Adrenal gland (tissue), 12 donors: ENCODE measurements around the gene KCNAB2. TPM values are rescaled to one million over a fixed set of nuclear protein-coding genes. Genes with fewer than 3 reads are reported as not detected.

Source experiments
- DNase-seq, 7 donors: peaks; one replicate each; pipeline ENCODE4 v3.0.0-alpha.2; 2019 to 2020
- H3K27ac ChIP-seq, 5 donors: fragments of 200-600 bp; sonication (generic) in 4 of 5; 1 replicate in 3 of 5; 2 replicates in 2 of 5; pipeline versions ENCODE4 v1.5.1 to v1.8.0; 2016 to 2020; ENCODE audit warnings: mild to moderate bottlenecking in 1 of 5
- H3K27me3 ChIP-seq: fragments of 200-600 bp; 2 replicates; pipeline ENCODE4 v1.8.0; 2021
- H3K36me3 ChIP-seq, 2 donors: fragments of 200-600 bp; replicated peaks in 1 of 2; 1 replicate in 1 of 2; 2 replicates in 1 of 2; pipeline versions ENCODE4 v1.5.1 to v1.8.0; 2018 to 2022
- H3K4me1 ChIP-seq, 2 donors: fragments of 200-600 bp; replicated peaks in 1 of 2; 1 replicate in 1 of 2; 2 replicates in 1 of 2; pipeline versions ENCODE4 v1.5.1 to v1.8.0; 2018 to 2021
- H3K4me3 ChIP-seq, 4 donors: fragments of 200-600 bp; sonication (generic) in 3 of 4; one replicate each; pipeline ENCODE4 v1.5.1; 2016 to 2018
- H3K9me3 ChIP-seq, 3 donors: fragments of 200-600 bp; sonication (generic) in 1 of 3; replicated peaks in 1 of 3; 1 replicate in 2 of 3; 2 replicates in 1 of 3; pipeline versions ENCODE4 v1.5.1 to v1.8.0; 2016 to 2021
- POLR2A ChIP-seq, 2 donors: fragments of 450-650 bp; IDR thresholded peaks; one replicate each; pipeline ENCODE4 v1.6.1; 2017; ENCODE audit warnings: antibody characterized with exemption in 2 of 2, mild to moderate bottlenecking in 2 of 2, moderate library complexity in 1 of 2
- WGBS, 4 donors: extraction: QIAGEN DNeasy Blood & Tissue Kit in 2 of 4; methylation state at CpG; one replicate each; pipeline versions ENCODE4 v1.1.5 to v1.1.7; 2013 to 2017; 5-methylcytosine and 5-hydroxymethylcytosine counted together
- intact Hi-C, 2 donors: fragments of 100-400 bp; cut with DNase I; formaldehyde crosslinking; loops; one replicate each; pipeline versions ENCODE4 v1.14.1 to v1.15.0; 2022 to 2023
- polyA plus RNA-seq, 3 donors: library from polyadenylated mRNA; stranded (reverse); fragments of 200-250 nt in 2 of 3; fragments of 350-450 nt in 1 of 3; fragmentation: Illumina TruSeq in 1 of 3; extraction: RNeasy Lipid Tissue Mini Kit (QIAGEN cat#74804) in 1 of 3; gene quantifications; one replicate each; pipeline ENCODE4 v1.2.3, GENCODE V29; 2013 to 2014
- total RNA-seq, 9 donors: library from RNA; depleted of rRNA in 4 of 9; stranded (reverse); fragments of >200 nt in 4 of 9; fragments of 120-200 nt in 1 of 9; fragmentation: NEBNext Ultra II Directional in 1 of 9; extraction: Animal tissue kit (Norgen Biotek cat#: 25700) in 1 of 9; gene quantifications; one replicate each; pipeline versions ENCODE4 v1.1.0 to v1.2.4, GENCODE V29; 2013 to 2023
- TF ChIP-seq, protein P1 (sequence below), 6 experiments: fragments of 450-650 bp in 4 of 6; fragments of 200-600 bp in 2 of 6; sonication (generic) in 1 of 6; IDR thresholded peaks; 1 replicate in 5 of 6; 2 replicates in 1 of 6; pipeline versions ENCODE4 v1.5.1 to v1.8.0; 2016 to 2021; ENCODE audit warnings: antibody characterized with exemption in 6 of 6, mild to moderate bottlenecking in 2 of 6, moderate library complexity in 1 of 6
- donor health status: healthy with polysubstance abuse.
- donor health status: Bipolar disorder and iron deficiency.
- donor health status: DM: yes; HTN: yes; CAD: no.
- donor health status: DM: no; HTN: no; CAD: no.
- donor health status: DM: no; HTN: no; CAD: no.
- donor health status: DM: yes; HTN: yes; CAD: no.

Gene KCNAB2
- total and polyA plus RNA-seq, 12 donors: 2.2 to 48.0 (median 16.8) TPM

GRCh38 chr1:6097117-6097595, 51.5 kb downstream of the KCNAB2 start:
- TF ChIP-seq POLR2A (IDR thresholded peaks at IDR 0.05): no peak
- TF ChIP-seq, protein P1, sequence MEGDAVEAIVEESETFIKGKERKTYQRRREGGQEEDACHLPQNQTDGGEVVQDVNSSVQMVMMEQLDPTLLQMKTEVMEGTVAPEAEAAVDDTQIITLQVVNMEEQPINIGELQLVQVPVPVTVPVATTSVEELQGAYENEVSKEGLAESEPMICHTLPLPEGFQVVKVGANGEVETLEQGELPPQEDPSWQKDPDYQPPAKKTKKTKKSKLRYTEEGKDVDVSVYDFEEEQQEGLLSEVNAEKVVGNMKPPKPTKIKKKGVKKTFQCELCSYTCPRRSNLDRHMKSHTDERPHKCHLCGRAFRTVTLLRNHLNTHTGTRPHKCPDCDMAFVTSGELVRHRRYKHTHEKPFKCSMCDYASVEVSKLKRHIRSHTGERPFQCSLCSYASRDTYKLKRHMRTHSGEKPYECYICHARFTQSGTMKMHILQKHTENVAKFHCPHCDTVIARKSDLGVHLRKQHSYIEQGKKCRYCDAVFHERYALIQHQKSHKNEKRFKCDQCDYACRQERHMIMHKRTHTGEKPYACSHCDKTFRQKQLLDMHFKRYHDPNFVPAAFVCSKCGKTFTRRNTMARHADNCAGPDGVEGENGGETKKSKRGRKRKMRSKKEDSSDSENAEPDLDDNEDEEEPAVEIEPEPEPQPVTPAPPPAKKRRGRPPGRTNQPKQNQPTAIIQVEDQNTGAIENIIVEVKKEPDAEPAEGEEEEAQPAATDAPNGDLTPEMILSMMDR (IDR thresholded peaks at IDR 0.05): no peak
- intact Hi-C loops: loop anchor here in 1 of 2 donors (10.0 kb wide), 1 partner anchor 62 kb away; no protein-coding TSS in a partner anchor
- Histone ChIP-seq H3K27ac (no peak overlapping the region), H3K27me3 (peaks cover 3% of the 10 kb centered on the region), H3K9me3 (no peaks in the 10 kb centered on the region), H3K4me1 (no peaks in the 10 kb centered on the region), H3K4me3 (no peak overlapping the region), H3K36me3 (no peaks in the 10 kb centered on the region)
- no peak for DNase-seq
- 92 to 97% (median 94%) methylated on average over 5 to 15 of the region's 15 CpGs for WGBS, 4 donors

DNA sequence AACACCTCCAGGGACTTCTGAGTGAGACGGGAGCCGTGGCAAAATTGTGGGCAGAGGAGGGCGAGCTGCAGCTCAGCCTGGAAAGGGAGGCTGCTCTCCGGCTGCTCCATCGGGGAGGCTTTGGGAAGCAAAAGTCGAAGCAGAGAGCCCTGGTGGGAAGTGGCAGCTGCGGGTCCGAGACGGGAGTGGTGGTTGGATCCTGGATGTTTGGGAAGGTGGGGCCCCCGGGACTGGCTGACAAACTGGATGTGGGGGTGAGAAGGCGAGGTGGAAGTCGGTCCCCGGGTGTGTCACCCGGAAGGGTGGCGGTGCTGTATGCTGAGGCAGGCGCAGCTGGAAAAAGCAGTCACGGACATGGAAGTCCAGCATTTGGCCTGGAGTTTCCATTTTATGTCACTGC, 52.1 kb downstream of the KCNAB2 start:
- H3K27me3 ChIP-seq: peaks cover 3% of the 10 kb centered on the region
- intact Hi-C loops: loop anchor here in 1 of 2 donors (10.0 kb wide), 1 partner anchor 63 kb away; no protein-coding TSS in a partner anchor
- H3K36me3 ChIP-seq: no peaks in the 10 kb centered on the region
- TF ChIP-seq, protein P1 (IDR thresholded peaks at IDR 0.05): no peak
- no peak for TF ChIP-seq POLR2A (IDR thresholded peaks at IDR 0.05)
- no peak overlapping the region for H3K4me3 ChIP-seq
- WGBS, 4 donors: 87 to 93% (median 90%) methylated on average over 17 of the region's 17 CpGs
- H3K9me3 ChIP-seq: no peaks in the 10 kb centered on the region
- no peak overlapping the region for H3K27ac ChIP-seq
- DNase-seq: no peak
- no peaks in the 10 kb centered on the region for H3K4me1 ChIP-seq

GRCh38 chr1:6098303-6099215, 52.9 kb downstream of the KCNAB2 start:
- WGBS, 4 donors: 79 to 92% (median 86%) methylated on average over 19 to 24 of the region's 24 CpGs
- no peaks in the 10 kb centered on the region for H3K36me3 ChIP-seq
- intact Hi-C loops: loop anchor here in 1 of 2 donors (10.0 kb wide), 1 partner anchor 64 kb away; no protein-coding TSS in a partner anchor
- DNase-seq: no peak
- H3K9me3 ChIP-seq: no peaks in the 10 kb centered on the region
- H3K4me3 ChIP-seq: no peak overlapping the region
- no peak for TF ChIP-seq POLR2A (IDR thresholded peaks at IDR 0.05)
- TF ChIP-seq, protein P1 (IDR thresholded peaks at IDR 0.05): no peak
- H3K4me1 ChIP-seq: no peaks in the 10 kb centered on the region
- H3K27ac ChIP-seq: no peak overlapping the region
- peaks cover 3% of the 10 kb centered on the region for H3K27me3 ChIP-seq

GRCh38 chr1:6099297-6099696, 53.6 kb downstream of the KCNAB2 start:
- H3K36me3 ChIP-seq: no peaks in the 10 kb centered on the region
- no peaks in the 10 kb centered on the region for H3K9me3 ChIP-seq
- no peak for DNase-seq
- H3K27ac ChIP-seq: no peak overlapping the region
- TF ChIP-seq POLR2A (IDR thresholded peaks at IDR 0.05): no peak
- TF ChIP-seq, protein P1 (IDR thresholded peaks at IDR 0.05): no peak
- H3K4me1 ChIP-seq: no peaks in the 10 kb centered on the region
- peaks cover 3% of the 10 kb centered on the region for H3K27me3 ChIP-seq
- 90 to 92% (median 91%) methylated on average over 12 to 15 of the region's 15 CpGs; no CpG with 5 or more reads in 1 of the 4 donors for WGBS, 4 donors
- intact Hi-C loops: loop anchor here in 1 of 2 donors (10.0 kb wide), 1 partner anchor 64 kb away; no protein-coding TSS in a partner anchor
- no peak overlapping the region for H3K4me3 ChIP-seq
